ENCODE results near the gene ASF1B.

The ASF1B gene

GRCh38 chr19:14152713-14153112, 16.3 kb upstream of the ASF1B start:
- TF ChIP-seq CTCF (conservative IDR thresholded peaks at IDR 0.05; ENCODE audit: control insufficient read depth, insufficient read depth, low read depth, low read length), result no peak

GRCh38 chr19:14150770-14151661, 14.6 kb upstream of the ASF1B start:
- no peak overlapping the region for H3K4me3 ChIP-seq (ENCODE audit: control insufficient read depth, low read depth, low read length)
- no peak for DNase-seq (ENCODE audit: low read depth)
- no peak for TF ChIP-seq CTCF (conservative IDR thresholded peaks at IDR 0.05; ENCODE audit: control insufficient read depth, insufficient read depth, low read depth, low read length)

More at GRCh38 chr19:14152713-14153112, 16.3 kb upstream of the ASF1B start:
- no peak for DNase-seq (ENCODE audit: low read depth)
- H3K4me3 ChIP-seq (ENCODE audit: control insufficient read depth, low read depth, low read length), result no peak overlapping the region

- no peak overlapping the region for H3K4me3 ChIP-seq (ENCODE audit: control insufficient read depth, low read depth, low read length)
- no peak for TF ChIP-seq CTCF (conservative IDR thresholded peaks at IDR 0.05; ENCODE audit: control insufficient read depth, insufficient read depth, low read depth, low read length)
- no peak for DNase-seq (ENCODE audit: low read depth)
These were observed 13.8 kb upstream of the ASF1B start for GRCh38 chr19:14150041-14150769.

- H3K4me3 ChIP-seq (ENCODE audit: control insufficient read depth, low read depth, low read length), result peak overlapping the region; percentile 2
- TF ChIP-seq CTCF (conservative IDR thresholded peaks at IDR 0.05; ENCODE audit: control insufficient read depth, insufficient read depth, low read depth, low read length), result no peak
- peak; percentile 24 for DNase-seq (ENCODE audit: low read depth)
These were observed 13.2 kb upstream of the ASF1B start for GRCh38 chr19:14149509-14149994.

- no peak for DNase-seq (ENCODE audit: low read depth)
- H3K4me3 ChIP-seq (ENCODE audit: control insufficient read depth, low read depth, low read length), result no peak overlapping the region
- no peak for TF ChIP-seq CTCF (conservative IDR thresholded peaks at IDR 0.05; ENCODE audit: control insufficient read depth, insufficient read depth, low read depth, low read length)
These were observed 12.5 kb upstream of the ASF1B start for GRCh38 chr19:14148751-14149410.

GRCh38 chr19:14147797-14148605, 11.6 kb upstream of the ASF1B start:
- peak; percentile 59 for DNase-seq (ENCODE audit: low read depth)
- peak; percentile 93 for TF ChIP-seq CTCF (conservative IDR thresholded peaks at IDR 0.05; ENCODE audit: control insufficient read depth, insufficient read depth, low read depth, low read length)
- no peak overlapping the region for H3K4me3 ChIP-seq (ENCODE audit: control insufficient read depth, low read depth, low read length)
